GM23338 (cell line): Measurements from ENCODE around the gene VLDLR. TPM values are rescaled to one million over a fixed set of nuclear protein-coding genes. Genes with fewer than 3 reads are reported as not detected.

ENCODE experiments used
- ATAC-seq: fragments of 200-7000 bp; cut with Tn5 transposase; 3 replicates; pipeline ENCODE4 v1.9.1; 2020
- DNase-seq: peaks from one replicate; pipeline ENCODE4 v3.0.0-alpha.2; 2015; ENCODE audit warnings: low spot score
- H2AFZ ChIP-seq: fragments of 200-600 bp; sonication (generic); 2 replicates; pipeline ENCODE4 v1.8.0; 2016; ENCODE audit warnings: antibody characterized with exemption, mild to moderate bottlenecking, moderate library complexity
- H3F3A ChIP-seq: fragments of 200-600 bp; sonication (generic); replicated peaks from 2 replicates; pipeline ENCODE4 v1.8.0; 2017; ENCODE audit warnings: antibody characterized with exemption, mixed run types, low read depth
- H3K27ac ChIP-seq: fragments of 200-600 bp; sonication (generic); 2 replicates; pipeline ENCODE4 v1.6.1; 2016; ENCODE audit warnings: low read depth
- H3K27me3 ChIP-seq: fragments of 200-600 bp; sonication (generic); 2 replicates; pipeline ENCODE4 v1.8.0; 2016; ENCODE audit warnings: mild to moderate bottlenecking, mixed run types, moderate library complexity; ENCODE audit not compliant: insufficient read depth
- H3K36me3 ChIP-seq: fragments of 200-600 bp; sonication (generic); 2 replicates; pipeline ENCODE4 v1.8.0; 2016; ENCODE audit warnings: mild to moderate bottlenecking; ENCODE audit not compliant: insufficient read depth
- H3K4me1 ChIP-seq: fragments of 200-600 bp; sonication (generic); 2 replicates; pipeline ENCODE4 v1.8.0; 2016; ENCODE audit warnings: mild to moderate bottlenecking, moderate library complexity; ENCODE audit not compliant: insufficient read depth
- H3K4me2 ChIP-seq: fragments of 200-600 bp; sonication (generic); 2 replicates; pipeline ENCODE4 v1.7.1; 2017; ENCODE audit warnings: mixed run types
- H3K4me3 ChIP-seq: fragments of 200-600 bp; sonication (generic); 2 replicates; pipeline ENCODE4 v1.6.1; 2016; ENCODE audit warnings: mixed run types
- H3K79me2 ChIP-seq: fragments of 200-600 bp; sonication (generic); replicated peaks from 2 replicates; pipeline ENCODE4 v1.8.0; 2017; ENCODE audit warnings: mild to moderate bottlenecking; ENCODE audit not compliant: insufficient read depth
- H3K9me2 ChIP-seq: fragments of 200-600 bp; sonication (generic); 2 replicates; pipeline ENCODE4 v1.8.0; 2017; ENCODE audit not compliant: insufficient read depth
- H4K20me1 ChIP-seq: fragments of 200-600 bp; sonication (generic); replicated peaks from 2 replicates; pipeline ENCODE4 v1.8.0; 2017; ENCODE audit warnings: mild to moderate bottlenecking; ENCODE audit not compliant: insufficient read depth
- H3K27ac Mint-ChIP-seq: 2 replicates; pipeline ENCODE4 v1.8.0; 2020; ENCODE audit warnings: inconsistent platforms, mild to moderate bottlenecking, moderate library complexity, mixed read lengths
- H3K27me3 Mint-ChIP-seq: 3 replicates; pipeline ENCODE4 v1.8.0; 2022; ENCODE audit warnings: low read depth, mild to moderate bottlenecking, moderate library complexity, mixed read lengths, inconsistent platforms; ENCODE audit not compliant: insufficient read depth, poor library complexity
- H3K36me3 Mint-ChIP-seq: 3 replicates; pipeline ENCODE4 v1.8.0; 2021; ENCODE audit warnings: low read depth, mild to moderate bottlenecking, inconsistent platforms, moderate library complexity, mixed read lengths
- H3K4me1 Mint-ChIP-seq: 3 replicates; pipeline ENCODE4 v1.8.0; 2020; ENCODE audit warnings: mild to moderate bottlenecking, inconsistent platforms, mixed read lengths
- H3K4me3 Mint-ChIP-seq: 3 replicates; pipeline ENCODE4 v1.8.0; 2021; ENCODE audit warnings: moderate library complexity, mild to moderate bottlenecking, inconsistent platforms, mixed read lengths
- H3K9me3 Mint-ChIP-seq: 3 replicates; pipeline ENCODE4 v1.8.0; 2020; ENCODE audit warnings: moderate library complexity, mild to moderate bottlenecking, inconsistent platforms, mixed read lengths
- CREB1 ChIP-seq: fragments of 250-450 bp; sonication (Bioruptor Pico); IDR thresholded peaks from 2 replicates; pipeline ENCODE4 v1.5.0; 2020; ENCODE audit warnings: low read depth, mild to moderate bottlenecking, moderate library complexity
- CTCF ChIP-seq, 2 experiments: fragments of 200-600 bp in 1 of 2; sonication (generic) in 1 of 2; conservative IDR thresholded peaks; 2 replicates each; pipeline versions ENCODE4 v1.5.1 to v1.6.1; 2016 to 2017; ENCODE audit warnings: antibody characterized with exemption in 2 of 2, low read depth in 2 of 2, mild to moderate bottlenecking in 2 of 2, moderate library complexity in 1 of 2
- EZH2 ChIP-seq: fragments of 200-600 bp; sonication (generic); IDR thresholded peaks from one replicate; pipeline ENCODE4 v1.8.0; 2017; ENCODE audit warnings: antibody characterized with exemption, mild to moderate bottlenecking, low read depth; ENCODE audit not compliant: unreplicated experiment
- JUNB ChIP-seq: IDR thresholded peaks from one replicate; pipeline ENCODE4 v1.6.1; 2016; ENCODE audit warnings: antibody characterized with exemption; ENCODE audit not compliant: unreplicated experiment
- POLR2AphosphoS5 ChIP-seq: IDR thresholded peaks from 2 replicates; pipeline ENCODE4 v1.6.1; 2016; ENCODE audit warnings: antibody characterized with exemption, low read depth
- STAT1 ChIP-seq: IDR thresholded peaks from one replicate; pipeline ENCODE4 v1.6.1; 2016; ENCODE audit warnings: antibody characterized with exemption; ENCODE audit not compliant: unreplicated experiment
- ZNF462 ChIP-seq: fragments of 250-450 bp; sonication (Bioruptor Pico); IDR thresholded peaks from 2 replicates; pipeline ENCODE4 v1.5.0; 2020; ENCODE audit warnings: mild to moderate bottlenecking, moderate library complexity
- polyA plus RNA-seq: library from polyadenylated mRNA; unstranded; fragments of >200 nt; fragmentation: Nextera tagmentation; extraction: Ambion mirVana; gene quantifications from 2 replicates; pipeline ENCODE4 v1.2.1, GENCODE V29; 2016
- total RNA-seq: library from RNA; depleted of rRNA; stranded (reverse); fragments of >200 nt; shearing (Covaris generic); gene quantifications from 2 replicates; pipeline ENCODE4 v1.2.3, GENCODE V29; 2014

Gene VLDLR
- total and polyA plus RNA-seq, 2 experiments from 2014 or later, result 14.9 to 49.8 TPM

- H3K4me1 Mint-ChIP-seq, result peaks cover 16% of the 10 kb centered on the region
- H3K4me1 ChIP-seq, result peaks cover 21% of the 10 kb centered on the region
Observed at GRCh38 chr9:2677915-2678889, 56.6 kb downstream of the VLDLR start.

GRCh38 chr9:2679011-2679410, 57.4 kb downstream of the VLDLR start:
- no peak overlapping the region for H3K27ac ChIP-seq
- H3K9me2 ChIP-seq, result peaks cover 9% of the 10 kb centered on the region; the same call in 1 of the 2 replicates
- Mint-ChIP-seq H3K27ac (no peak overlapping the region), H3K27me3 (no peaks in the 10 kb centered on the region), H3K4me1 (peaks cover 16% of the 10 kb centered on the region), H3K9me3 (no peaks in the 10 kb centered on the region), H3K4me3 (no peak overlapping the region), H3K36me3 (no peaks in the 10 kb centered on the region)
- no peak overlapping the region for H3K4me3 ChIP-seq
- H3K36me3 ChIP-seq, result no peaks in the 10 kb centered on the region
- H3K4me2 ChIP-seq, result no peak overlapping the region
- H3K27me3 ChIP-seq, result no peaks in the 10 kb centered on the region
- H3K4me1 ChIP-seq, result peaks cover 21% of the 10 kb centered on the region
- ATAC-seq (no peak), DNase-seq (no peak)
- H4K20me1 ChIP-seq, result no peaks in the 10 kb centered on the region
- no peaks in the 10 kb centered on the region for H3F3A ChIP-seq
- H2AFZ ChIP-seq, result no peak overlapping the region
- no peaks in the 10 kb centered on the region for H3K79me2 ChIP-seq
- TF ChIP-seq POLR2AphosphoS5, result no peak
- TF ChIP-seq STAT1, result no peak
- no peak for TF ChIP-seq JUNB
- TF ChIP-seq EZH2, result no peak
- no peak for TF ChIP-seq CREB1 (CRISPR knock-in tag)

More at GRCh38 chr9:2677915-2678889, 56.6 kb downstream of the VLDLR start:
- Histone ChIP-seq H2AFZ (no peak overlapping the region), H3K27ac (peak overlapping the region; percentile 53; the same call in 1 of the 2 replicates), H3K27me3 (no peaks in the 10 kb centered on the region), H3K36me3 (no peaks in the 10 kb centered on the region), H3K4me2 (peak overlapping the region; percentile 24; the same call in 1 of the 2 replicates), H3K79me2 (no peaks in the 10 kb centered on the region), H4K20me1 (no peaks in the 10 kb centered on the region), H3F3A (no peaks in the 10 kb centered on the region), H3K4me3 (0 out of 2 replicates have a peak overlapping the region, but pooled peaks have one; percentile 2), H3K9me2 (peaks cover 8% of the 10 kb centered on the region; the same call in 1 of the 2 replicates)
- no peak for DNase-seq
- Mint-ChIP-seq H3K4me3 (no peak overlapping the region), H3K27me3 (no peaks in the 10 kb centered on the region), H3K27ac (no peak overlapping the region), H3K9me3 (no peaks in the 10 kb centered on the region), H3K36me3 (no peaks in the 10 kb centered on the region)
- no peak for ATAC-seq
- no peak for TF ChIP-seq EZH2

GRCh38 chr9:2681981-2682380, 60.4 kb downstream of the VLDLR start:
- Histone ChIP-seq H3K36me3 (no peaks in the 10 kb centered on the region), H2AFZ (no peak overlapping the region), H3K79me2 (no peaks in the 10 kb centered on the region), H4K20me1 (no peaks in the 10 kb centered on the region), H3K27me3 (no peaks in the 10 kb centered on the region), H3K4me3 (no peak overlapping the region), H3K27ac (no peak overlapping the region), H3K9me2 (peaks cover 9% of the 10 kb centered on the region; the same call in 1 of the 2 replicates), H3F3A (no peaks in the 10 kb centered on the region), H3K4me2 (no peak overlapping the region), H3K4me1 (peaks cover 19% of the 10 kb centered on the region)
- Mint-ChIP-seq H3K4me1 (peaks cover 15% of the 10 kb centered on the region), H3K36me3 (no peaks in the 10 kb centered on the region), H3K27ac (no peak overlapping the region), H3K9me3 (no peaks in the 10 kb centered on the region), H3K27me3 (peaks cover 3% of the 10 kb centered on the region), H3K4me3 (no peak overlapping the region)
- ATAC-seq (no peak), DNase-seq (no peak)
- no peak for TF ChIP-seq POLR2AphosphoS5
- TF ChIP-seq EZH2, result no peak
- TF ChIP-seq CTCF (conservative IDR thresholded peaks at IDR 0.05; ENCODE audit: low read depth in 2 of 2), result no peak
- TF ChIP-seq ZNF462 (CRISPR knock-in tag), result no peak
